ENCODE data around the gene ONECUT3.
"Not testable (repeated sequence)": the region's sequence is repeated elsewhere in the genome, so short reads cannot be mapped to it uniquely, and the experiment has no call there.

Gene ONECUT3

DNA sequence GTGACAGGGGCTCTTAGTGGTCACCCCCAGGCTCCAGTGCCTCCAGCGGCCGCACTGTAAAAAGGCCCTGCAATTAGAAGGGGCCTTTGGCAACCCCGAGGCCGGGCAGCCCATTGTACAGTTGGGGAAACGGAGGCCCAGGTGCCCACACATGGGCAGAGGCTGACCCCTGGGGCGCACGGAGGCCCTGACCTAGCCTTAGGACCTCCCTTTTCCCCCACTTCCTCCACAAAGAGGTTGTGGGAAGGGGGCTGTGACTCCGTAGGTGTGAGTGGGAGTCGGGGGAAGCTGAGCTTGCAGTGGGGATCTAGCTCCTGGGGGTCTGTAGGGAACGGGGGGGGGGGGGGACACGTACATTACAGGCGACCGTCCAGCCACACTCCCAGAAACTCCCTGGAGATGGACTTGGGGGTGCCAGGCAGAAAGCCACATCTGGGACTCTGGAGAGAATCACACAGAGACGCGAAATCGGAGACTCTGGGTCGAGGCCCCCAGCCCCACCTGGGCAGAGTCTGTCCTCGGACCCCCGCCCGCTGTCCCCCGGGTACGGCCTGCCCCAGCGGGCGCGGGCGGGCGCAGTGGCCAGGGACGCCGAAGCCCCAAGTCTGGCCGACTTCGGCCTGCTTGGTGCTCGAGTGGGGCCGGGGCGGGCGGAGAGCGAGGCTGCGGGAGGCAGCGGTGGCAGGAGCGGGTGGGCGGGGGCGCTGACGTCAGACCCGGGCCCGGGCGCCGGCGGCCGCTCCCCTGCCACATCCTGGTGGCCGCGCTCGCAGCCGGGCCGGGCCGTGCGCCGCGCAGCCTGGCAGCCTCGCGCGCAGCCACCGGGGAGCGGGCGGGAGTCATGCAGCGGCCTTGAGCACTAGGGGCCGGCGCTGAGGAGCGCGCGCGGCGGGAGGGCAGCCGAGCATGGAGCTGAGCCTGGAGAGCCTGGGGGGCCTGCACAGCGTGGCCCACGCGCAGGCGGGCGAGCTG lies at the start of gene ONECUT3:
Gene ONECUT3 (plus strand): TSS at position 750 of the 972 bp plus-strand sequence. CDS start 157 bp downstream, at position 907.
- no peak for DNase-seq (ENCODE audit: low read depth in 3 of 3)

DNA sequence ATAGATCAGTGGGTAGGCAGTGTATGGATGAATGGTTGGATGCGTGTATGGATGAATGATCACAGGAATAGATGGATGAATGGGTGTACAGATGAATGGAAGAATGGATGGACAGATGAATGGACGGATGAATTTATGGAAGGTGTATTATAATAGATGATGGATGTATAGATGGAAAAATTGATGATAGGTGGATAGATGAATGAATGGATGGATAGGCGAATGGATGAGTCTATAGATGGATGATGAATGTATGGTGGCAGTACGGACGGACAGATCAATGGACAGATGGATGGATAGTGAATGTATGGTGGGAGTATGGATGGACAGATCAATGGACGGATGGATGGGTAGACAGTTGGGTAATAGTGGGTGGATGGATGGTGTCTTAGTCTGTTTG lies 49.0 kb upstream of the ONECUT3 start:
- no peak for DNase-seq (ENCODE audit: low read depth in 3 of 3)

DNA sequence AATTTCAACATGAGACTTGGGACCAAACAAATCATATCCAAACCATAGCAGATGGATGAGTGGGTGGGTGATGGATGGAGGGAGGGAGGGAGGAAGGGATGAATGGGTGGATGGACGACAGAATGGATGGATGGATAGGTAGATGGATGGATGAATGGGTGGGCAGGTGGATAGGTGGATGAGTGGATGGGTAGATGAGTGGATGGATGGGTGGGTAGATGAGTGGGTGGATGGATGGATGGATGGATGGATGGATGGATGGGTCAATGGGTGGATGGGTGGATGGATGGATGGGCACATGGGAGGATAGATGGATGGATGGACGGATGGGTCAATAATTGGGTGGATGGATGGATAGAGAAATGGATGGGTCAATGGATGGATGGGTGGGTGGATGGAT lies 47.9 kb upstream of the ONECUT3 start:
- no peak for DNase-seq (ENCODE audit: low read depth in 3 of 3)

DNA sequence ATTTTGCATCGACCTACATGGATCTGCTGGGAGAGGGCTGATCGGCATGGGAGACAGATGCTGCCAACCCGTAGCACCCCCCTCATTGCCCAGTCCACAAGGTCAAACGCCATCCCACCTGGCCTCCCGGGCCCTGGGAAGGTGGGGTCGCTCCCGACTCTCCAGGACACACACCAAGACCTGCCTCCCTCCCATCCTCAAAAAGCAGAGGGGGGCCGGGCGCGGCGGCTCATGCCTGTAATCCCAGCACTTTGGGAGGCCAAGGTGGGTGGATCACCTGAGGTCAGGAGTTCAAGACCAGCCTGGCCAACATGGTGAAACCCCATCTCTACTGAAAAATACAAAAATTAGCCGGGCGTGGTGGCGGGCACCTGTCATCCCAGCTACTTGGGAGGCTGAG lies 46.7 kb upstream of the ONECUT3 start:
- not testable (repeated sequence) for DNase-seq (ENCODE audit: low read depth in 3 of 3)

DNA sequence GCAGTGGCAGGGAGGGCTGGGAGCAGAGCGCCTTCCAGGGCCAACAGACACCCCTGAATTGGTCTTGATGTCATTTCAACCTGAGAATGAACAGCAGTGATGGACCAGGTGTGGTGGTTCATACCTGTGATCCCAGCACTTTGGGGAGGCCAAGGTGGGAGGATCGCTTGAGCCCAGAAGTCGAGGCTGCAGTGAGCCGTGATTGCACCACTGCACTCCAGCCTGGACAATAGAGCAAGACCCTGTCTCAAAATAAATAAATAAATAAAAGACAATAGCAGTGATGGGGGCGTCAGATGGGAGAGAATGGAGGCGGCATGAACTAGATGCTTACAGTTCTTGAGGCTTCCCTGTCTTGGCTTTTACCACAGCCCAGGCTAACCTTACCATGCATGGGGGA lies 46.1 kb upstream of the ONECUT3 start:
- no peak for DNase-seq (ENCODE audit: low read depth in 3 of 3)

DNA sequence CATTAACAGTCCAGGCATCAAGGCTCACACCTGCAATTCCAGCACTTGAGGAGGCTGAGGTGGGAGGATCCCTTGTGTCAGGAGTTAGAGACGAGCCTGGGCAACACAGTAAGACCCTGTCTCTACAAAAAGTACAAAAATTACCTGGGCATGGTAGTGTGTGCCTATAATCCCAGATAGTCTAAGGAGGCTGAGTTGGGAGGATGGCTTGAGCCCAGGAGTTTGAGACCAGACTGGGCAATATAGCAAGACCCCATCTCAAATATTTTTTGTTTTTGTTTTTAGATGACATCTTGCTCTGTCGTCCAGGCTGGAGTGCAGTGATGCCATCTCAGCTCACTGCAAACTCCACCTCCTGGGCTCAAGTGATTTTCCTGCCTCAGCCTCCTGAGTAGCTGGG lies 40.1 kb upstream of the ONECUT3 start:
- no peak for DNase-seq (ENCODE audit: low read depth in 3 of 3)

DNA sequence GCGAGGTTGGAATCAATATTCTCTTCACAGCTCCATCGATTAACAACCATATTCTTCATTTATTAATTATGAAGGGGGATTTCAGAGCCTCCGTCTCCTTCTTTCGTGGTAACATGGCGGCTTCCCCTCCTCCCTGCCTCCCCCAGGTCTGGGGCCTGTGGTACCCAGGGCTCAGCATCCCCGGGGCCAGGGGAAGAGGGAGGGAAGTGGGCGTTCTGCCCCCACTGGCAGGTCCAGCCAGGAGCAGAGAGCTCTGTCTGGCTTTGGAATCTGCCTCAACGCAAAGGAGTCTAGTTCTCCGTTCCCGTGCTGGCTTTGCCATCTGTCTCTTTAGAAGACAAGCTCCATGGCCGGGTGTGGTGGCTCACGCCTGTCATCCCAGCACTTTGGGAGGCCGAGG lies 37.8 kb upstream of the ONECUT3 start:
- no peak for DNase-seq (ENCODE audit: low read depth in 3 of 3)

DNA sequence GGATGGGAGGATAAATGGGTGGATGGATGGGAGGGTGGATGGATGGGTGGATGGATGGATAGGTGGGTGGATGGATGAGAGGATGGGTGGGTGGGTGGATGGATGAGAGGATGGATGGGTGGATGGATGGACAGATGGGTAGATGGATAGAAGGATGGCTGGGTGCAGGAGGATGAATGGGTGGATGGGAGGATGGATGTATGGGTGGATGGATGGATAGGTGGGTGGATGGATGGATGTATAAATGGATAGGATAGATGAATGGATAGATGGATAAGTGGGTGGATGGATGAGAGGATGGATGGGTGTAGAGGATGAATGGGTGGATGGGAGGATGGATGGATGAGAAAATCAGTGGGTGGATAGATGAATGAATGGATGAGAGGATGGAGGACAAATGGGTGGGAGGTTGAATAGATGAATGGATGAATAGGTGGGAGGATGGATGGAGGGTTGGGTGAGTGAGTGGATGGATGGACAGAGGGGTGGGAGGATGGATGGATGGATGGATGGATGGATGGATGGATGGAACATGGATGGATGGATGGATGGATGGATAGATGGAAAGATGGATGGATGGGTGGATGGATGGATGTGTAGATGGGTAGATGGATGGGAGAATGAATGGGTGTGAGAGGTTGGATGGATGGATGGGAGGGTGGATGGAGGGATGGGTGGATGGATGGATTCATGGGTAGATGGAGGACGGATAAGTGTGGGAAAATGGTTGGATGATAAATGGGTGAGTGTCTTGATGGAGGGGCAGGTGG lies 35.9 kb upstream of the ONECUT3 start:
- DNase-seq (ENCODE audit: low read depth in 3 of 3) = no peak

DNA sequence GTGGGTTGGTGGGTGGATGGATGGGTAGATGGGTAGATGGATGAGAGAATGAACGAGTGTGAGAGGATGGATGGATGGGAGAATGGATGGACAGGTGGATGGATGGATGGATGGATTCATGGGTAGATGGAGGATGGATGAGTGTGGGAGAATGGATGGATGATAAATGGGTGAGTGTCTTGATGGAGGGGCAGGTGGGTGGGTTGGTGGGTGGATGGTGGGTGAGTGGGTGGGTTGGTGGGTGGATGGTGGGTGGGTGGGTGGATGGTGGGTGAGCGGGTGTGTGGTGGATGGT lies 35.4 kb upstream of the ONECUT3 start:
- DNase-seq (ENCODE audit: low read depth in 3 of 3) = no peak

DNA sequence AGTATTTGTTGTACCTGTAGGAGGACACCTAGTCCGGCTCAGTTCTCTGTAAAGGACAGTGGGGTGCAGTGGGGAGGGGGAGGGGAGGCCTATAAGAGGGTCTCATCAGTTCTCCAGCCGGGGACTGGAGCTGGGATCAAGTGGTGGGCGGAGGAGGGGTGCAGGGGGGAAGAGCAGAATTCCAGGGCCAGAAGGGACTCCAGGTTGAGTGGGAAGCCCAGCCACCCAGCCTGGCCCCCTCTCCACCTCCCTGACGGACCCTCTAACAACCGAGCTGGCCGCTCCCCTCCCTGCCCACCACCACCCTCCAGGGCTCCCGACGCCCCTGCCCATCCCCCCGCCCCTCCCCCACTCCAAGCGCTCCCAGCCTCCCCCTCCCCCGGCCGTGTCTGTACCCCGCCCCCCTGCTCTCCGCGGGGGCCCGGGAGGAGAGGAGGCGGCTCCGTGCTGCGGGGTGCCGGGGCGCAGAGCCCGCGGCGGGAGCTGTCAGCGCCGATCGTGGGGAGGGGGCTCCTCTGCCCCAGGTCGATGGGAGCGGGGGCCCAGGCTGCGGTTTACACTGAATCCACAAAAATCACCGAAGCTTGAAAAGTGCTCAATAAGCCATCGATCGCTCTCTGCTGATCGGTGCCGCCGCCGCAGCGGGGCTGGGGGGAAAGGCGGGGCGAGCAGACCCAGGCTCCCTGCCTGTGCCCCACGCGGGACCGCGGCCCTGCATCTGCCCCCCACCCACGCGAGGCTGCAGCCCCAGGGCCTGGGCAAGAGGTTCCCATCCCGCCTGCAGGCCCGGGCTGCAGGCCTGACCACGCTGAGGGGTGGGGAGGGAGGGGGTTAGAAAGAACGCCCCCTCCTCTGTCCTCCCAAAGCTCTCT lies 34.6 kb upstream of the ONECUT3 start:
- DNase-seq (ENCODE audit: low read depth in 3 of 3) = no peak

DNA sequence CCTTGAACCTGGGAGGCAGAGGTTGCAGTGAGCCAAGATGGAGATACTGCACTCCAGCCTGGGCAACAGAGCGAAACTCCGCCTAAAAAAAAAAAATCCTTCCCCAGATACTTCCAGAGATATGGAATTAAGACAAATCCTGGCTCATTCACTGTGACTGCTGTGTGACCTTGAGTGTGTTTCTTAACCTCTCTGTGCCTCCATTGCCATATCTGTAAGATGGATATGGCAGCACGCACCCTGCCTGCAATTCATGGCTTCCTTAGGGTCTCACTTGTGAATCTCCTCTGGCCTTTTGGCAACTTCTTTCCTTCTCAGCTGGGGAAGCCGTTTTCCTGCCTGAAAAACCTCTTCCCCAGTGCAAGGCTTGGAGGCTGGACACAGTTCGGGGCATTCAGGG lies 33.8 kb upstream of the ONECUT3 start:
- DNase-seq (ENCODE audit: low read depth in 3 of 3) = no peak

DNA sequence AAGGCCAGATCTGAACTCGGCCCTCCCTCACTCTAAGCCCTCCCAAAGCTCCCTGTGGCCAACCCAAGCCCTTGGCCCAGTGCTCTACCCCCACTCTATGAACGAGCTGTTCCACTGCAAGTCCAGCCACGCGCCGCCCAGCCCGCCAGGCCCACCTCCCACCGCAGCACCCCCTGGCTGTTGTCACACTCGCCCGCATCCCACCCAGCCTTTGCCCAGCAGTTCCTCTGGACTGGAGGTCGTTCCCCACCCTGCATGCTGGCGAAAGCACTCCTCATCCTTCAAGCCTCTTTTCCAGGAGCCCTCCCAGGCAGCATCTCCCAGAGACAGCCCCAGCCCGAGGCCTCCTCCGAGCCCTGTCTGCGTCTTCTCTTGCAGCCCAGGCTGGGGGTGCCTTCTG lies 33.1 kb upstream of the ONECUT3 start:
- no peak for DNase-seq (ENCODE audit: low read depth in 3 of 3)

DNA sequence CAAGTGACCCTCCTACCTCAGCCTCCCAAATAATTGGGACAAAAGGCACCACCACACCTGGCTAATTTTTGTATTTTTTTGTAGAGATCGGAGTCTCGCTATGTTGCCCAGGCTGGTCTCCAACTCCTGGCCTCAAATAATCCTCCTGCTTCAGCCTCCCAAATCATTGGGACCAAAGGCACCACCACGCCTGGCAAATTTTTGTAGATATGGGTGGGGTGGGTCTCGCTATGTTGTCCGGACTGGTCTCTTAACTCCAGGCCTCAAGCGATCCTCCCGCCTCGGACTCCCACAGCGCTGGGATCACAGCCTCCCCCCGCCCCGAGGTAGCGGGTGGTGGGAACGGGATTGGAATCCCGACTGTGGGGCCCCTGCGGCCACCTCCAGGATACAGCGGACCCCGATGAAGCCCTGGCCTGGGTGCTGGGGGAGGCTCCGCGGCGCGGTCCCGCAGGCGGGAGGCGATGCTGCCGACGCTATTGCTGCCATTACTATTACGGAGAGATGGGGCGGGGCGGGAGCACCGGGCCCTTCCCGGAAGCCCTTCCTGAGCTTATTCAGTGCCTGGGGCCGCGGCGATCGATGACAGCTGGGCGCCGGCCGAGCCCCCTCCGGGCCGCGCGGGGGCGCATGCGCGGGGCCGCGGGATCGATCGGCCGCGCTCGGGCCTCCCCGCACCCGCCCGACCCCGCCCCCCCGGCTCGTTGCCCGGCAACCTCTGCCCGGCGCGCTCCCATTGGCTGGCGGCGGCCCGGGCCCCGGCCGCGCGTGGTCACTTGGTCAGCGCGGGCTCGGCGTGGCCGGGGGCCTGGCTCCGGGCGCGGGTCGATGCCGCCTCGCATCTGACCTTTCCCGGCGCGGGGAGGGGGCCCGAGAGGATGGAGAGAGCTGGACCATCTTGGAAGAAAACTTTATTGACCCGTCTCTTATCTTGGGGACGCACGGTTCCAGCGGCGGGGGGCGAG lies 27.9 kb upstream of the ONECUT3 start:
- DNase-seq (ENCODE audit: low read depth in 3 of 3) = peak in 1 of 3 experiments; percentile 56

DNA sequence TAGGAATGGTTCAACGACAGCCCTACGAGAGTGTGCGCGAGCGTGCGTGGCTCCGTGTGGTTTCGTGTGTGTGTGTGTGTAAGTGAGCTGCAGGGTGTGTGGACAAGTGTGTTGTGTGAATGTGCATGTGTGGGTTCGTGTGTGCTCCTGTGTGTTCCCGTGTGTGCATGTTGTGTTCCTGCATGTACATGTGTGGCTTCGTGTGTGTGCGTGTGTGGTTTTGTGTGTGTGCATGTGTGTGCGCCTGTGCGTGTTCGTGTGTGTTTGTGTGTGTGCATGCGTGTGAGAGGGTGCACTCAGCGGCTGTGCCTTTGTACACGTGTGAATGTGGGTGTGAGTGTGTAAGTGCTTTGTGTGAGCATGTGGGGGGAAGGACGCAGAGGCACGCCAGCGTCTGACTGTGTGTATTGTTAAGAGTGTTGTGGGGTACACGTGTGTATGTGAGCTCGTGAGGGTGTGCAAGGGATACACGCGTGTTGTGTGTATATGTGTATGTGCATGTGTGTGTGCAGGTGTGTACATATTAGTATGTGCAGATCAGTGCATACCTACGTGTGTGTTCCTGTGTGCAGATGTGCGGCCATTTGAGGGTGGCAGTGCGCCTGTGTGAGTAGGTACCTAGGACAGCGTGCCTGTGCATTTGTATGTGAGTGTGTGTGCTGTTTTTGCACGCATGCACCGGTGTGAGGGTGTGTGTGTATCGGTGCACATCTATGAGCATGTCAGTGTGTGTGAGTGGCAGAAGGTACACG lies 24.3 kb upstream of the ONECUT3 start:
- DNase-seq (ENCODE audit: low read depth in 3 of 3) = no peak

DNA sequence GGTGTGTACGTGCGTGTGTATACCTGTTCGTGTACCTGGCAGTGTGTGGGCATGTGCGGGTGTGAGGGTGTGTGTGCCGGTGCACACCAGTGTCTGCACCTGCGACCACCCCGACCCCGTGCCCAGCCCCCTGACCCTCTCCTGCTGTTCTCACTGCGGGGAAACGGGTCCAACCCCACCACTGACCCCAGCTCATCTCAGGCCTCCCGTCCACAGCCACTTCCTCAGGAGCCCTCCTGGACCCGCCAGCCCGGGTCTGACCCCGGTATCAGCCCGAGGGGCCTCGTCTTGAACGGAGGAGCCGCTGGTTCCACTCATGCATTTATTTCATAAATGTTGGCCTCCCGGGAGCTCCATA lies 23.8 kb upstream of the ONECUT3 start:
- DNase-seq (ENCODE audit: low read depth in 3 of 3) = no peak

DNA sequence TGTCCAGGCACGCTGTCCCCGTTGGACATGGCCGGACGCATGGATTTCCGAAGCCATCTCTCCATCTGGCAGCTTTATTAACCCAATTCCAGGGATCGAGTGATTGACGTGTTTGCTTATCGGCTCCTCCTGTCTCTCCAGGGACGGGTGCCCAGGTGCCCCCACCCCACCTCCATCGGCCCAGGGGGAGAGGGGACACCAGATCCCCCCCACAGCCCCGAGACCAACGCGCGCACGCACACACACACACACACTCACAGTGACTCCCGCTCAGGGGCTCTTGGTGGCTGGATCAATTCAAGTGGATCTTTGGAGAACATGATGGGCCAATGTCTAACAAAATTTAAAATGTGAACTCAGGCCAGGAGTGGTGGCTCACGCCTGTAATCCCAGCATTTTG lies 23.1 kb upstream of the ONECUT3 start:
- DNase-seq (ENCODE audit: low read depth in 3 of 3) = no peak

DNA sequence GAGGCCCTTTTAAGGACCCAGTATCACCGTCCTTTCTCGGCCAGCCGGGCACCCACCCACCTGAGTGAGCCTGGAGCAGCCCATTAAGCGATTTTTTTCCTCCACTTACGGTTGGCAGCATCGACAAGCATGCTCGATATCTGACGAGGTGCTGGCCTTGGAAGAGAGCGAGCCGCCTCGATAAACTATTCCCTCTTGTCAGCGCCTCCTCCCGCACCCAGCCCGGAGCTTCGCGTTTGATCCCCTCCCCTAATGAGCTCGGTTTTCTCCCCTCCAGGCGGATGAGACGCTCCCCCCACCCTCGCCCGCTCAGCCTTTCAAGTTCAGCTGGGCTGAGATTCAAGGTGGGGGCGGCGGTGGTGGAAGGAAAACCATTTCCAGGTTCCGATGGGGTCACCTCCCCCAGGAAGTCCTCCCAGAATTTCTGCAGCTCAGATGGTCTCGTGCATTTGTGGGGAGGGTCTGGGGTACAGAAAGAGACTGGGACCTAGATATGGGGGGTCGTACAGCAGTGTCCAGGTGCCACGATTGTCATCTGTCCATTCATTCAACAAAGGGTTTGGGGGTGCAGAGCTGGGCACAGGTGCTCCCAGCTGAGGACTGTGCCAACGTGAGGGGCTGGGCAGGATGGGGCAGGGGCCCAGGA lies 18.9 kb upstream of the ONECUT3 start:
- DNase-seq (ENCODE audit: low read depth in 3 of 3) = no peak

DNA sequence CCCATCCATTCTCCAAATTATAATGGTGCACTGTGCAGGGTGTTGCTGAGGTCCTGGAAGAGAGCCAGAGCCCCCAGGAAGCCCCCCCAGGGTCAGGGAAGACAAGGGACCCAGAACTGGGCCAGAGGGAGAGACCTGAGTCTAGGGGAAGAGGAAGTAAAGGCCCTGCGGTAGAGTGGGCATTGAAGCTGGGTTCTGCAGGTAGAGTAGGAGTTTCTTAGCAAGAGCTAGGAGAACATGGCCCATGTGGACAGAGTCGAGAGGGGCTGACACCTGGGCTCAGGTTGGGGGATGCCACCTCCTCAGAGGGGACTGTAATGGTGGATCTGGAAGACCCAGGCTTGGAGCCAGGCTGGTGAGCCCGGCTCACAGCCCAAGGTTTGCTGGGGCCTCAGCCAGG lies 17.0 kb upstream of the ONECUT3 start:
- no peak for DNase-seq (ENCODE audit: low read depth in 3 of 3)

DNA sequence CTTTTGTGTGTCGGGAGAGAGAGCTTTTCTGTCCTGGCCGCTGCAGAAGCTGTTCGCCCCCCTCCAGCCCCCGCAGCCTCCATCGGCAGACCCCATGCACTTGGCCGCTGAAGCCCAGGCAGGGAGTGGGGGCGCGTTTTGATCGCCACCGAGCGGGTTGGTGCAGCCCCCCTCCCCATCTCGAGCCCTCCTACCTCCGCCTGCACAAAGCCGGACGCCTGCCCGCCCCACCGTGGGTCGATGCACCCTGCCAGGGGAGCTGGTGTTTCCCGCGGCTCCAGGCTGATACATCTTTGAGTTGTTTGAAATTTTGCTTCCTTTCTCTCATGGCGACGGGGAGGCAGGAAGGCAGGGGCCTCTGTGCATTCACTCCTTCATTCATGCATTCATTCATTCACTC lies 16.4 kb upstream of the ONECUT3 start:
- no peak for DNase-seq (ENCODE audit: low read depth in 3 of 3)
